Measurements from ENCODE around the gene RPTOR. TPM values are rescaled to one million over a fixed set of nuclear protein-coding genes. Genes with fewer than 3 reads are reported as not detected.

The RPTOR gene
- total RNA-seq, 1 donor from 2014 or later, result 32.0 TPM

DNA sequence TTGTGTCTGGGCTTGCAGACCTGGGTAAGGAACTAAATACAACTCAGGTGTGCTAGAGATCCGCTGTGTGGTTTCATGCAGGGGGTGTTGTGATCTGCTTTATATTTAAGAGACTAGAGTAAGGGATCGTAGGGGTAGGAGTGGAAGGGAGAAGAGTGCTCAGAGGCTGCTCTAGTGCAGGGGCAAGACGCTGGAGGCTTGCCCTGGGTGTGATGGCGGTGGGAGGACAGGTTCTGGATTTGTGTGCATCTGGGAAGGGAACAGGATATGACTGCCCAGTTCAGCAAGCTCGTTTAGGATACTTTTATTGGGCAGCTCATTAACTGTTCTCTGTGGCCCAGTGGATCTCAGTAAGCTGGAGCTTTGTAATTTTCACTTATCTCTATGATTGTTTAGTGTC is 47.6 kb downstream of the RPTOR start:
- no peak overlapping the region for H3K27ac ChIP-seq (ENCODE audit: low read depth, low read length)
- H3K36me3 ChIP-seq (ENCODE audit: insufficient read depth, low read length), result no peaks in the 10 kb centered on the region
- Mint-ChIP-seq H3K27me3 (ENCODE audit: low read depth, unreplicated experiment) (no peaks in the 10 kb centered on the region), H3K4me1 (ENCODE audit: low read depth, unreplicated experiment) (peaks cover 15% of the 10 kb centered on the region), H3K9me3 (ENCODE audit: unreplicated experiment) (peaks cover 2% of the 10 kb centered on the region), H3K36me3 (ENCODE audit: low read depth, unreplicated experiment) (no peaks in the 10 kb centered on the region), H3K27ac (ENCODE audit: unreplicated experiment) (no peak overlapping the region), H3K4me3 (ENCODE audit: unreplicated experiment) (no peak overlapping the region)
- peaks cover 4% of the 10 kb centered on the region for H3K4me1 ChIP-seq (ENCODE audit: insufficient read depth, low read length)
- no peaks in the 10 kb centered on the region for H3K27me3 ChIP-seq (ENCODE audit: insufficient read depth, low read length)
- peaks cover 82% of the 10 kb centered on the region for H3K79me2 ChIP-seq (ENCODE audit: insufficient read depth, low read length)
- H4K20me1 ChIP-seq (ENCODE audit: insufficient read depth, low read length), result peaks cover 75% of the 10 kb centered on the region
- no peak for TF ChIP-seq EZH2 (IDR thresholded peaks at IDR 0.05; ENCODE audit: insufficient read depth, low read length)
- TF ChIP-seq, protein P1, sequence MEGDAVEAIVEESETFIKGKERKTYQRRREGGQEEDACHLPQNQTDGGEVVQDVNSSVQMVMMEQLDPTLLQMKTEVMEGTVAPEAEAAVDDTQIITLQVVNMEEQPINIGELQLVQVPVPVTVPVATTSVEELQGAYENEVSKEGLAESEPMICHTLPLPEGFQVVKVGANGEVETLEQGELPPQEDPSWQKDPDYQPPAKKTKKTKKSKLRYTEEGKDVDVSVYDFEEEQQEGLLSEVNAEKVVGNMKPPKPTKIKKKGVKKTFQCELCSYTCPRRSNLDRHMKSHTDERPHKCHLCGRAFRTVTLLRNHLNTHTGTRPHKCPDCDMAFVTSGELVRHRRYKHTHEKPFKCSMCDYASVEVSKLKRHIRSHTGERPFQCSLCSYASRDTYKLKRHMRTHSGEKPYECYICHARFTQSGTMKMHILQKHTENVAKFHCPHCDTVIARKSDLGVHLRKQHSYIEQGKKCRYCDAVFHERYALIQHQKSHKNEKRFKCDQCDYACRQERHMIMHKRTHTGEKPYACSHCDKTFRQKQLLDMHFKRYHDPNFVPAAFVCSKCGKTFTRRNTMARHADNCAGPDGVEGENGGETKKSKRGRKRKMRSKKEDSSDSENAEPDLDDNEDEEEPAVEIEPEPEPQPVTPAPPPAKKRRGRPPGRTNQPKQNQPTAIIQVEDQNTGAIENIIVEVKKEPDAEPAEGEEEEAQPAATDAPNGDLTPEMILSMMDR (IDR thresholded peaks at IDR 0.05; ENCODE audit: insufficient read depth, low read depth, low read length), result no peak
- H3K4me3 ChIP-seq (ENCODE audit: insufficient read depth, low read depth, low read length), result no peak overlapping the region
- FAIRE-seq, result no peak
- no peaks in the 10 kb centered on the region for H3K9me3 ChIP-seq (ENCODE audit: insufficient read depth, low read depth, low read length)
- H2AFZ ChIP-seq (ENCODE audit: low read depth, low read length), result no peak overlapping the region
- no peak overlapping the region for H3K9ac ChIP-seq (ENCODE audit: low read length)
- H3K4me2 ChIP-seq (ENCODE audit: low read length), result no peak overlapping the region
- no peak for DNase-seq (ENCODE audit: low read depth)

- Histone ChIP-seq H3K27ac (ENCODE audit: low read depth, low read length) (no peak overlapping the region), H3K36me3 (ENCODE audit: insufficient read depth, low read length) (no peaks in the 10 kb centered on the region), H3K27me3 (ENCODE audit: insufficient read depth, low read length) (no peaks in the 10 kb centered on the region), H3K4me3 (ENCODE audit: insufficient read depth, low read depth, low read length) (no peak overlapping the region), H3K4me1 (ENCODE audit: insufficient read depth, low read length) (peaks cover 5% of the 10 kb centered on the region), H3K9ac (ENCODE audit: low read length) (no peak overlapping the region), H2AFZ (ENCODE audit: low read depth, low read length) (no peak overlapping the region), H3K9me3 (ENCODE audit: insufficient read depth, low read depth, low read length) (no peaks in the 10 kb centered on the region), H4K20me1 (ENCODE audit: insufficient read depth, low read length) (peaks cover 83% of the 10 kb centered on the region), H3K4me2 (ENCODE audit: low read length) (no peak overlapping the region), H3K79me2 (ENCODE audit: insufficient read depth, low read length) (peaks cover 81% of the 10 kb centered on the region)
- FAIRE-seq, result no peak
- Mint-ChIP-seq H3K4me3 (ENCODE audit: unreplicated experiment) (no peak overlapping the region), H3K27me3 (ENCODE audit: low read depth, unreplicated experiment) (no peaks in the 10 kb centered on the region), H3K27ac (ENCODE audit: unreplicated experiment) (no peak overlapping the region), H3K4me1 (ENCODE audit: low read depth, unreplicated experiment) (peaks cover 20% of the 10 kb centered on the region), H3K36me3 (ENCODE audit: low read depth, unreplicated experiment) (no peaks in the 10 kb centered on the region), H3K9me3 (ENCODE audit: unreplicated experiment) (peaks cover 2% of the 10 kb centered on the region)
- no peak for DNase-seq (ENCODE audit: low read depth)
- no peak for TF ChIP-seq EZH2 (IDR thresholded peaks at IDR 0.05; ENCODE audit: insufficient read depth, low read length)
- TF ChIP-seq, protein P1 (IDR thresholded peaks at IDR 0.05; ENCODE audit: insufficient read depth, low read depth, low read length), result no peak
Observed at GRCh38 chr17:80593181-80593580, 48.5 kb downstream of the RPTOR start.

- H3K27ac ChIP-seq (ENCODE audit: low read depth, low read length), result no peak overlapping the region
- FAIRE-seq (no peak), DNase-seq (ENCODE audit: low read depth) (no peak)
- H3K4me3 ChIP-seq (ENCODE audit: insufficient read depth, low read depth, low read length), result no peak overlapping the region
- no peak overlapping the region for H3K4me3 Mint-ChIP-seq (ENCODE audit: unreplicated experiment)
- peaks cover 2% of the 10 kb centered on the region for H3K9me3 Mint-ChIP-seq (ENCODE audit: unreplicated experiment)
- no peak overlapping the region for H3K4me2 ChIP-seq (ENCODE audit: low read length)
- H3K9me3 ChIP-seq (ENCODE audit: insufficient read depth, low read depth, low read length), result no peaks in the 10 kb centered on the region
- no peaks in the 10 kb centered on the region for H3K27me3 ChIP-seq (ENCODE audit: insufficient read depth, low read length)
- no peaks in the 10 kb centered on the region for H3K27me3 Mint-ChIP-seq (ENCODE audit: low read depth, unreplicated experiment)
- no peaks in the 10 kb centered on the region for H3K36me3 Mint-ChIP-seq (ENCODE audit: low read depth, unreplicated experiment)
- peaks cover 83% of the 10 kb centered on the region for H3K79me2 ChIP-seq (ENCODE audit: insufficient read depth, low read length)
- no peak overlapping the region for H2AFZ ChIP-seq (ENCODE audit: low read depth, low read length)
- H4K20me1 ChIP-seq (ENCODE audit: insufficient read depth, low read length), result peaks cover 86% of the 10 kb centered on the region
- no peaks in the 10 kb centered on the region for H3K36me3 ChIP-seq (ENCODE audit: insufficient read depth, low read length)
- no peak overlapping the region for H3K27ac Mint-ChIP-seq (ENCODE audit: unreplicated experiment)
- H3K4me1 Mint-ChIP-seq (ENCODE audit: low read depth, unreplicated experiment), result peaks cover 20% of the 10 kb centered on the region
- H3K4me1 ChIP-seq (ENCODE audit: insufficient read depth, low read length), result peaks cover 5% of the 10 kb centered on the region
- TF ChIP-seq, protein P1 (IDR thresholded peaks at IDR 0.05; ENCODE audit: insufficient read depth, low read depth, low read length), result no peak
- TF ChIP-seq EZH2 (IDR thresholded peaks at IDR 0.05; ENCODE audit: insufficient read depth, low read length), result no peak
- H3K9ac ChIP-seq (ENCODE audit: low read length), result no peak overlapping the region
Observed at GRCh38 chr17:80594431-80595269, 50.0 kb downstream of the RPTOR start.
